SW 1271 (cell line): ENCODE results near the gene SNTG2.
"Not testable (repeated sequence)": the region's sequence is repeated elsewhere in the genome, so short reads cannot be mapped to it uniquely, and the experiment has no call there.

Experiments used
- DNase-seq, 2 experiments: peaks; one replicate each; lab custom pipeline; 2025; lab: John Stamatoyannopoulos, UW

SNTG2 gene

GRCh38 chr2:1099418-1099817, 148.8 kb downstream of the SNTG2 start:
- DNase-seq = no peak

- DNase-seq = no peak
These were observed 150.5 kb downstream of the SNTG2 start for GRCh38 chr2:1101011-1101782.

GRCh38 chr2:1101982-1102590, 151.4 kb downstream of the SNTG2 start:
- no peak for DNase-seq

- no peak for DNase-seq
These were observed 153.7 kb downstream of the SNTG2 start for GRCh38 chr2:1104364-1104763.

- DNase-seq = not testable (repeated sequence)
These were observed 155.7 kb downstream of the SNTG2 start for GRCh38 chr2:1106344-1106743.

- DNase-seq = no peak
These were observed 165.3 kb downstream of the SNTG2 start for GRCh38 chr2:1115843-1116539.

GRCh38 chr2:1117569-1117968, 166.9 kb downstream of the SNTG2 start:
- no peak for DNase-seq

GRCh38 chr2:1125217-1125616, 174.6 kb downstream of the SNTG2 start:
- no peak for DNase-seq

- no peak for DNase-seq
These were observed 175.2 kb downstream of the SNTG2 start for GRCh38 chr2:1125633-1126370.

- no peak for DNase-seq
These were observed 179.3 kb downstream of the SNTG2 start for GRCh38 chr2:1129982-1130381.

GRCh38 chr2:1130922-1131321, 180.3 kb downstream of the SNTG2 start:
- no peak for DNase-seq

- DNase-seq = no peak
These were observed 181.8 kb downstream of the SNTG2 start for GRCh38 chr2:1132328-1132969.

GRCh38 chr2:1133896-1134295, 183.2 kb downstream of the SNTG2 start:
- not testable (repeated sequence) for DNase-seq

- no peak for DNase-seq
These were observed 184.0 kb downstream of the SNTG2 start for GRCh38 chr2:1134629-1135028.

- peak in 1 of 2 experiments; percentile 20 for DNase-seq
These were observed 185.4 kb downstream of the SNTG2 start for GRCh38 chr2:1136067-1136466.

- DNase-seq = no peak
These were observed 186.2 kb downstream of the SNTG2 start for GRCh38 chr2:1136846-1137245.

GRCh38 chr2:1137264-1137663, 186.6 kb downstream of the SNTG2 start:
- no peak for DNase-seq

- DNase-seq = no peak
These were observed 187.3 kb downstream of the SNTG2 start for GRCh38 chr2:1137913-1138391.

GRCh38 chr2:1140389-1141003, 189.8 kb downstream of the SNTG2 start:
- DNase-seq = peak in 1 of 2 experiments; percentile 17

GRCh38 chr2:1141079-1141478, 190.4 kb downstream of the SNTG2 start:
- no peak for DNase-seq

GRCh38 chr2:1143129-1143528, 192.5 kb downstream of the SNTG2 start:
- DNase-seq = no peak
